NOMO-1 treated with DMSO at 0.1 percent for 48 hours (cell line): ENCODE results near the gene CLECL1.
"Not testable (repeated sequence)": the region's sequence is repeated elsewhere in the genome, so short reads cannot be mapped to it uniquely, and the experiment has no call there.

Experiments
- DNase-seq: peaks from one replicate; lab custom pipeline; 2025; ENCODE audit not compliant: unreplicated experiment; lab: John Stamatoyannopoulos, UW

Gene CLECL1

DNA sequence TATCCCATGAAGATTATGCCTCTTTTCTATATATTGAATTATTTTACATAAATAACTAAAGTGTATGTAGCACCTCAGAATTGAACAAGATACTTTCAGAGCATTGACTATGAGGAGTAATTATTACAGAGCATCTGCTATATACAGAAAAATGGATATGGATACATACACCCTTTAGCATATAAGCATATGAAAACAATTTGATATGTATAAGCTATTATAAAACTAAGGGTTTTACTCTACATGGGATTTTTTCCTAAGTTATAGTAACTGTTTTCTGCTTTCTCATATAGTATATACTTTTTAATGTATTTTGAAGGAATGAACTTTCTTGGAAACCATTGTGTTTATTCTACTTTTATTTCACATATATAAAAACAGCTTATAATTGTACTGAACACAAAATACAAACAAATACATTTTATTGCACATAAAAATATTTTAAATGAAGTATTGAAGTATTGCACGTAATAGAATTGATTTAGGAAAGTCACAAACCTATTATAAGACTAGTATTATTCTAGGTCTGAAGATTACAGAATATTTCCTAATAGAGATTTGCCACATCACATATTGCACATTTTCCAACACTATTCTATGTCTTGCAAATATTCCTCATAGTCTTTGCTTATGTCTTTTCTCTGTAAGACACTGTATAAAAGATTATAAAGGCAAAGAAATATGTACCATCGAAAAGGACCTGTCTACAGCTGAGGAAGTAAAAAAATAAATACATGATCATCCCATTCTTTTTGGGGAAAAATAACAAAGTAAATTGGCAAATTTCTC lies 19.4 kb upstream of the CLECL1 start:
- no peak for DNase-seq

GRCh38 chr12:9751204-9752144 lies 18.6 kb upstream of the CLECL1 start:
- DNase-seq = peak; percentile 83

GRCh38 chr12:9750276-9751203 lies 17.6 kb upstream of the CLECL1 start:
- peak; percentile 88 for DNase-seq

DNA sequence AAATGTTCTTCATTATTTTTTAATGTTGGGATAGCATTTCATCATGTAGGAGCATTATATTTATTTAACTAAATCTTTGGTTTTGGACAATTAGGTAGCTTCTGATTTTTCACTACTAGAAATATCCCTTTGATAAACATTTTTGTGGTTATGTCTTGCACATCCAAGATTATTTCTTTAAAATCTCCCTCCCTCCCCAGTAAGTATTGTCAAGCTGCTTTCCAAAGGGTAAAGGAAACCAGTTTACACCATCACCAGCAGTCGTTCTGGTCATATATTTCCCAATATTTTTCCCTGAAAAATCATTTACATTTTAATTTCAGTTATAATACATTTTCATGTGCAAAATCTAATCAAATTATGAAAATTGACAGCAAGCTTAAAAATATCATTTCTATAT lies 16.7 kb upstream of the CLECL1 start:
- no peak for DNase-seq

DNA sequence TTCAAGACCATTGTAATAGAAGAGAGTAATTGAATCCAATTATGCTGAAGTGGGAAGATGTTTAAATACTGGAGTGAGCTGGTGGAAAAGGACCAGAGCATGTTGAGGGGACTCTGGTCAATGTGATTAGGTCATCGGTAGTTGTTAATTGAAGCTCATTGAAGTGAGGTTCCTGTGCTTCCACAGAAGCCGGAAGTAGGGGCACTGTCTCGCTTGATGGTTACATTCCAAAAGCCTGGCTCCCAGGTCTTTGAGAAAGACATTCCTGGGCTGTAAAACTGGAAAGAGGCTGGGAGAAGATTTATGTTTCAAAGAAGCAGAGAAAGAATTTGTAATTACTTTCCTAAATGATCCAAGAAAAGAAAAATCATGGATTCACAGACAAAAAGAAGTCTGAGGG lies 12.3 kb upstream of the CLECL1 start:
- DNase-seq = no peak

GRCh38 chr12:9742661-9743060 lies 9.8 kb upstream of the CLECL1 start:
- no peak for DNase-seq

DNA sequence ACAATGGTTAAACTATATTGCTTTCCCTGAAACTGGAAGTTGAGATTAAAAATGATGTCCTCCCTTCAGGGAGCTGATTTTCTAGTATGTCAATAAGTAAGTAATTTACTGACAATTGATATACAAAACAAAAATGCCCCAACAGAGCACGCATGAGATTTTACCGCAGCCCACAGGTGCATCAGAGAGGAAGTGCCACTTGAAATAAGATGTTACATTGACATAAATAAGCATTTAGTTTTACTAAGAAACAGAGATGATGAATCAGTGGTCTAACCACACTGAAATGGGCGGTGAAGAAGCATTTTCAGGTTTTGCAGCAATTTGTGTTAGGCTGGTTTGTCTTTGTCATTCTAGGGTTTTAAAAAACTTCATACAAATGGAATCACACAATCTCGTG lies 8.8 kb upstream of the CLECL1 start:
- peak; percentile 87 for DNase-seq

DNA sequence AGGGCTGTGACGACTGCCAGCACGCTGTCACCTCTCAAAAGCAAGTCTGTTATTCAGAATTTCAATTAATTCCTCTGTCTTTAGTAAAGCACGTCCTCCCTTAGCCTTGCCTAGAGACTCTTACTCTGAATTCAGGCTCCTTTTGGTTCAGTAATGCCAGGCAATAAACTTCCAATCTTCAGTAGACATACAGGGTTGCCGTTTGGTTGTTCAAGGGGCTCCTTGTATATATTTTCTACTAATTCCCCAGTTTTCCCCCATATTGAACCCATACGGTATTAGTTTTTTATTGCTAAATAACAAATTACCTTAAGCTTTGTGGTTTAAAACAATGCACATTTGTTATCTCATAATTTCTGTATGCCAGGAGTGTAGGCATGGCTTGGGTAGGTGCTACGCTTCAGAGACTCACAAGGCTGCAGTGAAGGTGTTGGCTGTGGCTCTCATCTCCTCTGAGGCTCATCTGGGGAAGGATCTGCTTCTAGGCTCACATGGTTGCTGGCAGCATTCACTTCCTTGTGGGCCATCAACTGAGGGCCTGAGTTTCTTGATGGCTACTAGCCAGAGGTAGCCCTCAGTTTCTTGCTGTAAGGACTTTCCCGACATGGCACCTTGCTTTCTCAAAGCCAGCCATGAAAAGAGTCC lies 7.3 kb upstream of the CLECL1 start:
- no peak for DNase-seq

DNA sequence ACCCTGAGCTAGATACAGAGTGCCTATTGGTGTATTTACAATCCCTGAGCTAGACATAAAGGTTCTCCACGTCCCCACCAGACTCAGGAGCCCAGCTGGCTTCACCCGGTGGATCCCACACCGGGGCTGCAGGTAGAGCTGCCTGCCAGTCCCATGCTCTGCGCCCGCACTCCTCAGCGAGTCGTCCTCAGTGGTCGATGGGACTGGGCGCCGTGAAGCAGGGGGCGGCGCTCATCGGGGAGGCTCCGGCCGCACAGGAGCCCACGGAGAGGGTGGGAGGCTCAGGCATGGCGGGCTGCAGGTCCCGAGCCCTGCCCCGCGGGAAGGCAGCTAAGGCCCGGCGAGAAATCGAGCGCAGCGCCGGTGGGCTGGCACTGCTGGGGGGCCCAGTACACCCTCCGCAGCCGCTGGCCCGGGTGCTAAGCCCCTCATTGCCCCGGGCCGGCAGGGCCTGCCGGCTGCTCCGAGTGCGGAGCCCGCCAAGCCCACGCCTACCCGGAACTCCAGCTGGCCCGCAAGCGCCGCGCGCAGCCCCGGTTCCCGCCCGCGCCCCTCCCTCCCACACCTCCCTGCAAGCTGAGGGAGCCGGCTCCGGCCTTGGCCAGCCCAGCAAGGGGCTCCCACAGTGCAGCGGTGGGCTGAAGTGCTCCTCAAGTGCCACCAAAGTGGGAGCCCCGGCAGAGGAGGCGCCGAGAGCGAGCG lies 6.7 kb upstream of the CLECL1 start:
- not testable (repeated sequence) for DNase-seq

DNA sequence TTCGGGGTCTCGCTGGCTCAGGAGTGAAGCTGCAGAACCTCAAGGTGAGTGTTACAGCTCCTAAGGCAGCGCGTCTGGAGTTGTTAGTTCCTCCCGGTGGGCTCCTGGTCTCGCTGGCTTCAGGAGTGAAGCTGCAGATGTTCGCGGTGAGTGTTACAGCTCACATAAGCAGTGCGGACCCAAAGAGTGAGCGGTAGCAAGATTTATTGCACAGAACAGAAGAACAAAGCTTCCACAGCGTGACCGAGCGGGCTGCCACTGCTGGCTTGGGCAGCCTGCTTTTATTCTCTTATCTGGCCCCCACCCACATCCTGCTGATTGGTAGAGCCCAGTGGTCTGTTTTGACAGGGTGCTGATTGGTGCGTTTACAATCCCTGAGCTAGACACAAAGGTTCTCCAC lies 6.0 kb upstream of the CLECL1 start:
- DNase-seq = not testable (repeated sequence)

- peak; percentile 98 for DNase-seq
Observed at GRCh38 chr12:9736936-9737705, 4.2 kb upstream of the CLECL1 start.

DNA sequence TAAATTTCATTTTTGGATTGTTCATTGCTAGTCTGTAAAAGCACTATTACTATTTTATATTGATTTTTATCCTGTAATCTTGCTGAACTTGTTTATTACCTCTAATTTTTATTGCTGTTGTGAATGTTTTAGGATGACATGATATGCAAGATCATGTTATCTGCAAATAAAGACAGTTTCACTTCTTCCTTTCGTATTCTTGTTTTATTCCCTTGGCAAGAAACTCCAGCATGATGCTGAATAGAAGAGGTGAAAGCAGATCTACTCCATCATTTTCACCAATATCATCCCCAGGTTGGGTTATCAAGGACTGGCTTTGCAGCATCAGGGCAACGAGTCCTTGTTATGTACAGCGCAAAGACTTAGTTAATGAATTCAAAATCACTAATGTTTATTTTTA lies 2.7 kb upstream of the CLECL1 start:
- peak; percentile 68 for DNase-seq

DNA sequence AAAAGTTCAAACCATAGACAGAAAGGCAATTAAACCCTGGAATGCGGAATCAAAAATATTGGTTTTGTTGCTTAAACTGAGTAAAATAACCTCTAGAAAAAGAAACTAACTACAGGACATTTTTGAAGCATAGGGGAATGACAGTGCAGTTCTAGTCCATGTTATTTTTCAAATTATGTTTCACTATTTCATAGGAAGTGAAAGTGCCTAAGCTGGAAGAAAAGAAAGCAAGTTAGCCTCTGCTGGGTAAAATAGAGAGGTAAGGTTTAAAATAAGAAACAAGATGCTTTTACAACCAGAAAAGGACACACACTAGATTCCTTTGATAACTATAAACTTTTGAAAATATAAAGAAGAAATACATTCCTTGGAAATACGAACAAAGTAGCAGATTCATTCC lies 1.1 kb downstream of the CLECL1 start:
- peak; percentile 92 for DNase-seq

- no peak for DNase-seq
Observed at GRCh38 chr12:9731393-9731792, 1.5 kb downstream of the CLECL1 start.

GRCh38 chr12:9730591-9730990 lies 2.3 kb downstream of the CLECL1 start:
- DNase-seq = no peak

DNA sequence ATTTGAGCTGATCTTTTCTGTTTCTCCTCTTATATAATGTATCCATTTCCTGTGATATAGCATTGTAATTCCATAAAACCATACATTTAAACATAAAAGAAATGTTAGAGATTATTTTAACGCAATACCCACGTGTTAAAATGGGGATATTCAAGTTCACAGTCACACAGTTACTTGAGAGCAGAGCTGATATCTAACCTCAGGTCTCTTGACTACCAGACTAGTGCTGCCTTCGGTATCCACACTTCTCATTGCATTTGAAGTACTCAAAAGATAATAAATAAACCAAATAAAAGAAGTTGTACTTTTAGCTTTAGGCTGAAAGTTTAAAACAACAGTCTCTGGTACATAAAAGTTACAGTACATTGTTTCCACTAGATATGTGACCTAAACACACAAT lies 2.9 kb downstream of the CLECL1 start:
- peak; percentile 31 for DNase-seq

- no peak for DNase-seq
Observed at GRCh38 chr12:9729082-9729481, 3.8 kb downstream of the CLECL1 start.

GRCh38 chr12:9727813-9728212 lies 5.1 kb downstream of the CLECL1 start:
- no peak for DNase-seq

- peak; percentile 41 for DNase-seq
Observed at GRCh38 chr12:9725213-9725870, 7.6 kb downstream of the CLECL1 start.
